ENCODE measurements around the gene THEMIS2. TPM values are rescaled to one million over a fixed set of nuclear protein-coding genes. Genes with fewer than 3 reads are reported as not detected.
A peak's percentile ranks its signal among the peaks of the same experiment; 100 is the strongest.
"Not testable (repeated sequence)": the region's sequence is repeated elsewhere in the genome, so short reads cannot be mapped to it uniquely, and the experiment has no call there.

Gene THEMIS2
- total RNA-seq, 1 experiment from 2014 or later, result 17.2 TPM

GRCh38 chr1:27856561-27857343 lies 15.6 kb upstream of the THEMIS2 start:
- TF ChIP-seq CTCF (conservative IDR thresholded peaks at IDR 0.05), result no peak
- no peak overlapping the region for H3K14ac ChIP-seq (ENCODE audit: insufficient read depth, low read length)
- H3K56ac ChIP-seq (ENCODE audit: insufficient read length, low read depth, low read length), result no peak overlapping the region
- Mint-ChIP-seq H3K36me3 (ENCODE audit: insufficient read depth in 1 of 3, low read depth in 3 of 3) (peaks cover 3 to 6% (median 4%) of the 10 kb centered on the region in 3 experiments; a peak in 6 of 7 replicates), H3K4me3 (no peak overlapping the region), H3K9me3 (peaks cover 2 to 4% of the 10 kb centered on the region in 2 experiments; a peak in 2 of 5 replicates), H3K27me3 (ENCODE audit: low read depth) (no peaks in the 10 kb centered on the region; the same call in 1 of the 2 replicates), H3K4me1 (peaks cover 10 to 13% of the 10 kb centered on the region in 2 experiments; a peak in 2 of 4 replicates), H3K27ac (peak overlapping the region in 2 of 3 experiments; percentile 11 to 27; a peak in 1 of 7 replicates)
- no peak overlapping the region for H2BK5ac ChIP-seq (ENCODE audit: insufficient read length, low read length)
- WGBS (ENCODE audit: extremely low coverage, insufficient read length, low lambda C conversion rate), result no CpG with 5 or more reads among the region's 12 CpGs
- H4K5ac ChIP-seq (ENCODE audit: insufficient read length, low read depth, low read length), result no peak overlapping the region
- no peak overlapping the region for H2AK5ac ChIP-seq (ENCODE audit: insufficient read length, low read length)
- peaks cover 3% of the 10 kb centered on the region for H3K9me3 ChIP-seq (ENCODE audit: control insufficient read depth, low read depth, low read length)
- no peak overlapping the region for H2AFZ ChIP-seq (ENCODE audit: low read length)
- no peaks in the 10 kb centered on the region for H3K27me3 ChIP-seq (ENCODE audit: insufficient read depth, low read length)
- no peaks in the 10 kb centered on the region for H3K23me2 ChIP-seq (ENCODE audit: insufficient read length, low read depth, low read length, poor library complexity, severe bottlenecking)
- no peaks in the 10 kb centered on the region for H4K20me1 ChIP-seq (ENCODE audit: control insufficient read depth, insufficient read depth, insufficient read length)
- H2BK20ac ChIP-seq (ENCODE audit: low read depth, low read length, poor library complexity, severe bottlenecking), result no peak overlapping the region
- no peak overlapping the region for H3K27ac ChIP-seq (ENCODE audit: insufficient read length, low read depth, low read length)
- H3K4me1 ChIP-seq (ENCODE audit: insufficient read depth, low read length), result no peaks in the 10 kb centered on the region
- no peak overlapping the region for H3K23ac ChIP-seq (ENCODE audit: insufficient read length, low read depth, low read length)
- no peak overlapping the region for H2BK15ac ChIP-seq (ENCODE audit: low read depth, low read length)
- H3K4ac ChIP-seq (ENCODE audit: low read depth, low read length), result no peak overlapping the region
- H3K18ac ChIP-seq (ENCODE audit: insufficient read length, low read depth, low read length), result no peak overlapping the region
- H3T11ph ChIP-seq (ENCODE audit: low read length), result no peak overlapping the region
- no peak overlapping the region for H2BK120ac ChIP-seq (ENCODE audit: low read depth, low read length, poor library complexity, severe bottlenecking)
- H3K79me2 ChIP-seq (ENCODE audit: insufficient read depth, low read length), result no peaks in the 10 kb centered on the region
- DNase-seq, result no peak
- H3K4me2 ChIP-seq (ENCODE audit: insufficient read depth, insufficient read length, low read length), result no peak overlapping the region
- H3K79me1 ChIP-seq (ENCODE audit: insufficient read depth, low read depth, low read length, poor library complexity, severe bottlenecking), result no peaks in the 10 kb centered on the region
- H3K9ac ChIP-seq (ENCODE audit: extremely low read depth, insufficient read length, low read length), result no peak overlapping the region
- no peak overlapping the region for H4K8ac ChIP-seq (replicated peaks; ENCODE audit: insufficient read length, low read depth, low read length)
- no peak overlapping the region for H4K91ac ChIP-seq (ENCODE audit: insufficient read length, low read depth, low read length)
- H2BK12ac ChIP-seq (ENCODE audit: insufficient read length, low read depth, low read length), result no peak overlapping the region

- H3K4me2 ChIP-seq (ENCODE audit: insufficient read depth, insufficient read length, low read length); H4K91ac ChIP-seq (ENCODE audit: insufficient read length, low read depth, low read length): not testable (repeated sequence)
These were observed 14.8 kb upstream of the THEMIS2 start for GRCh38 chr1:27857552-27857951.

More at GRCh38 chr1:27857552-27857951, 14.8 kb upstream of the THEMIS2 start:
- H3K27me3 ChIP-seq (ENCODE audit: insufficient read depth, low read length); H3K23me2 ChIP-seq (ENCODE audit: insufficient read length, low read depth, low read length, poor library complexity, severe bottlenecking); H3K14ac ChIP-seq (ENCODE audit: insufficient read depth, low read length); H3K27ac Mint-ChIP-seq; H3K4ac ChIP-seq (ENCODE audit: low read depth, low read length); H4K20me1 ChIP-seq (ENCODE audit: control insufficient read depth, insufficient read depth, insufficient read length); H2BK5ac ChIP-seq (ENCODE audit: insufficient read length, low read length); H3K27me3 Mint-ChIP-seq (ENCODE audit: low read depth); H2BK12ac ChIP-seq (ENCODE audit: insufficient read length, low read depth, low read length); H2BK120ac ChIP-seq (ENCODE audit: low read depth, low read length, poor library complexity, severe bottlenecking); H2BK20ac ChIP-seq (ENCODE audit: low read depth, low read length, poor library complexity, severe bottlenecking); H2BK15ac ChIP-seq (ENCODE audit: low read depth, low read length); H4K8ac ChIP-seq (replicated peaks; ENCODE audit: insufficient read length, low read depth, low read length); H3K56ac ChIP-seq (ENCODE audit: insufficient read length, low read depth, low read length); H3K4me1 ChIP-seq (ENCODE audit: insufficient read depth, low read length); H3T11ph ChIP-seq (ENCODE audit: low read length); H3K23ac ChIP-seq (ENCODE audit: insufficient read length, low read depth, low read length); H2AFZ ChIP-seq (ENCODE audit: low read length); H3K79me1 ChIP-seq (ENCODE audit: insufficient read depth, low read depth, low read length, poor library complexity, severe bottlenecking); H3K79me2 ChIP-seq (ENCODE audit: insufficient read depth, low read length); H3K9me3 ChIP-seq (ENCODE audit: control insufficient read depth, low read depth, low read length); H3K4me3 Mint-ChIP-seq; H3K27ac ChIP-seq (ENCODE audit: insufficient read length, low read depth, low read length); H3K9ac ChIP-seq (ENCODE audit: extremely low read depth, insufficient read length, low read length); H3K18ac ChIP-seq (ENCODE audit: insufficient read length, low read depth, low read length); H3K36me3 Mint-ChIP-seq (ENCODE audit: insufficient read depth in 1 of 3, low read depth in 3 of 3); H4K5ac ChIP-seq (ENCODE audit: insufficient read length, low read depth, low read length); H3K9me3 Mint-ChIP-seq; H2AK5ac ChIP-seq (ENCODE audit: insufficient read length, low read length); DNase-seq: not testable (repeated sequence)
- peaks cover 10 to 17% of the 10 kb centered on the region in 2 experiments; a peak in 2 of 4 replicates for H3K4me1 Mint-ChIP-seq
- WGBS (ENCODE audit: extremely low coverage, insufficient read length, low lambda C conversion rate), result no CpG with 5 or more reads among the region's 11 CpGs

All from H9 (cell line).